IPS-18c (cell line): ENCODE results near the gene GLT8D2.
"Not testable (repeated sequence)": the region's sequence is repeated elsewhere in the genome, so short reads cannot be mapped to it uniquely, and the experiment has no call there.

Experiments used
- H3K4me3 ChIP-seq: 2 replicates; pipeline ENCODE4 v1.7.0; 2013; ENCODE audit warnings: low read depth, mild to moderate bottlenecking, low read length, moderate library complexity; ENCODE audit not compliant: insufficient read depth
- H3K9me3 ChIP-seq: one replicate; pipeline ENCODE4 v1.6.1; 2013; ENCODE audit warnings: mild to moderate bottlenecking, low read length, moderate library complexity; ENCODE audit not compliant: control insufficient read depth, insufficient read depth

GLT8D2 gene

GRCh38 chr12:104022786-104023185 is 27.2 kb downstream of the GLT8D2 start:
- Histone ChIP-seq H3K9me3 (peaks cover 7% of the 10 kb centered on the region), H3K4me3 (no peak overlapping the region)

- H3K4me3 ChIP-seq, H3K9me3 ChIP-seq: not testable (repeated sequence)
Observed at GRCh38 chr12:104021862-104022261, 28.1 kb downstream of the GLT8D2 start.

GRCh38 chr12:104012331-104012730 is 37.7 kb downstream of the GLT8D2 start:
- H3K9me3 ChIP-seq, result no peaks in the 10 kb centered on the region
- no peak overlapping the region for H3K4me3 ChIP-seq

- no peak overlapping the region for H3K4me3 ChIP-seq
- H3K9me3 ChIP-seq, result no peaks in the 10 kb centered on the region
Observed at GRCh38 chr12:104011253-104011652, 38.7 kb downstream of the GLT8D2 start.

- H3K9me3 ChIP-seq, result no peaks in the 10 kb centered on the region
- H3K4me3 ChIP-seq, result no peak overlapping the region
Observed at GRCh38 chr12:104010606-104011169, 39.3 kb downstream of the GLT8D2 start.

GRCh38 chr12:104010121-104010520 is 39.9 kb downstream of the GLT8D2 start:
- H3K9me3 ChIP-seq, result no peaks in the 10 kb centered on the region

GRCh38 chr12:104006929-104007328 is 43.1 kb downstream of the GLT8D2 start:
- H3K4me3 ChIP-seq, result no peak overlapping the region
- no peaks in the 10 kb centered on the region for H3K9me3 ChIP-seq

More at GRCh38 chr12:104010121-104010520, 39.9 kb downstream of the GLT8D2 start:
- H3K4me3 ChIP-seq, result no peak overlapping the region

GRCh38 chr12:104003596-104003995 is 46.4 kb downstream of the GLT8D2 start:
- Histone ChIP-seq H3K4me3 (no peak overlapping the region), H3K9me3 (no peaks in the 10 kb centered on the region)

- Histone ChIP-seq H3K4me3 (no peak overlapping the region), H3K9me3 (no peaks in the 10 kb centered on the region)
Observed at GRCh38 chr12:104002686-104003085, 47.3 kb downstream of the GLT8D2 start.

GRCh38 chr12:104000807-104001434 is 49.1 kb downstream of the GLT8D2 start:
- H3K9me3 ChIP-seq, result no peaks in the 10 kb centered on the region
- H3K4me3 ChIP-seq, result no peak overlapping the region

GRCh38 chr12:103998976-103999375 is 51.0 kb downstream of the GLT8D2 start:
- Histone ChIP-seq H3K4me3 (no peak overlapping the region), H3K9me3 (no peaks in the 10 kb centered on the region)

- no peaks in the 10 kb centered on the region for H3K9me3 ChIP-seq
- H3K4me3 ChIP-seq, result no peak overlapping the region
Observed at GRCh38 chr12:103997286-103997900, 52.6 kb downstream of the GLT8D2 start.

GRCh38 chr12:103996595-103996994 is 53.4 kb downstream of the GLT8D2 start:
- H3K4me3 ChIP-seq, result no peak overlapping the region
- no peaks in the 10 kb centered on the region for H3K9me3 ChIP-seq

GRCh38 chr12:103994235-103994634 is 55.8 kb downstream of the GLT8D2 start:
- Histone ChIP-seq H3K9me3 (no peaks in the 10 kb centered on the region), H3K4me3 (no peak overlapping the region)

- H3K4me3 ChIP-seq, result no peak overlapping the region
- no peaks in the 10 kb centered on the region for H3K9me3 ChIP-seq
Observed at GRCh38 chr12:103986829-103987228, 63.2 kb downstream of the GLT8D2 start.

GRCh38 chr12:103978384-103978982 is 71.5 kb downstream of the GLT8D2 start:
- Histone ChIP-seq H3K4me3 (no peak overlapping the region), H3K9me3 (no peaks in the 10 kb centered on the region)

GRCh38 chr12:103975368-103975767 is 74.6 kb downstream of the GLT8D2 start:
- Histone ChIP-seq H3K4me3 (no peak overlapping the region), H3K9me3 (no peaks in the 10 kb centered on the region)

GRCh38 chr12:103973909-103974308 is 76.1 kb downstream of the GLT8D2 start:
- no peak overlapping the region for H3K4me3 ChIP-seq

More at GRCh38 chr12:103973909-103974308, 76.1 kb downstream of the GLT8D2 start:
- no peaks in the 10 kb centered on the region for H3K9me3 ChIP-seq
